Measurements from ENCODE around the gene TAF12.
A peak's percentile ranks its signal among the peaks of the same experiment; 100 is the strongest.
"Not testable (repeated sequence)": the region's sequence is repeated elsewhere in the genome, so short reads cannot be mapped to it uniquely, and the experiment has no call there.

TAF12 gene

DNA sequence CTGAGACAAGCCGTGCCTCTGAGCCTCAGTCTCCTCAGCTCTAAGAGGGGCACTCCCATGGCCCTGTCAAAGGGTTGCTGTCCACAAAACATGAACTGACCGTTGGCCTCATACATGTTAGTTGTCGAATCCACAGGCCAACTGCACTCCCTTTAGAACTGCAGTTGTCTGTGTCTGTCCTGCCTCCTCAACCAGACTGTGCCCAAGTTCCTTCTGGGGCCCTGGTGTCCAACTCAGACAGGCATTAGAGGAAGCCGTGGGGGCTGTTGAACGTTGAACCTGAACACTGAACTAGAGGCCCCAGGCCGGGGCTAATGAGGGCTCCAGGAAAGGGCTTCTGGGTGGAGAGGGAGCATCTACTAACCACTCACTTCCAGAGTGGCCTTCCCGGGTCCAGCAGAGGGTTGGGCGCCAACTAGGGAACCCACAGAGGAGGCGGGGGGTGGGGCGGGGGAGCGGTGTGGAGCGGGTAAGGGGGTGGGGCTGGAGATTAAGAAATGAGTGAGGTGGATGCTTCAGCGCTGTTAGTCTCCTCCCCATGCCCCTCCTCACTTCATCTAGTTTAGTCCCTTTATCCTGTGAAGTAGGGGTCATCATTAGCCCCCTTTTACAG is 51.1 kb downstream of the TAF12 start, which contains the start of gene RAB42:
Gene RAB42 (plus strand): TSS at position 558 of the 613 bp plus-strand sequence. CDS start 247 bp downstream, outside the sequence.
- ATAC-seq (replicated peaks; ENCODE audit: extremely low read depth, poor library complexity, severe bottlenecking) (peak; percentile 54), DNase-seq (ENCODE audit: low spot score in 2 of 2) (no peak)
- Mint-ChIP-seq H3K4me3 (peak within 1 kb of the TSS; percentile 75), H3K36me3 (ENCODE audit: insufficient read depth) (no peaks in the 10 kb centered on the region), H3K4me1 (peaks cover 8% of the 10 kb centered on the region), H3K9me3 (no peaks in the 10 kb centered on the region), H3K27me3 (peaks cover 16% of the 10 kb centered on the region), H3K27ac (ENCODE audit: low read depth) (no peak within 1 kb of the TSS)

DNA sequence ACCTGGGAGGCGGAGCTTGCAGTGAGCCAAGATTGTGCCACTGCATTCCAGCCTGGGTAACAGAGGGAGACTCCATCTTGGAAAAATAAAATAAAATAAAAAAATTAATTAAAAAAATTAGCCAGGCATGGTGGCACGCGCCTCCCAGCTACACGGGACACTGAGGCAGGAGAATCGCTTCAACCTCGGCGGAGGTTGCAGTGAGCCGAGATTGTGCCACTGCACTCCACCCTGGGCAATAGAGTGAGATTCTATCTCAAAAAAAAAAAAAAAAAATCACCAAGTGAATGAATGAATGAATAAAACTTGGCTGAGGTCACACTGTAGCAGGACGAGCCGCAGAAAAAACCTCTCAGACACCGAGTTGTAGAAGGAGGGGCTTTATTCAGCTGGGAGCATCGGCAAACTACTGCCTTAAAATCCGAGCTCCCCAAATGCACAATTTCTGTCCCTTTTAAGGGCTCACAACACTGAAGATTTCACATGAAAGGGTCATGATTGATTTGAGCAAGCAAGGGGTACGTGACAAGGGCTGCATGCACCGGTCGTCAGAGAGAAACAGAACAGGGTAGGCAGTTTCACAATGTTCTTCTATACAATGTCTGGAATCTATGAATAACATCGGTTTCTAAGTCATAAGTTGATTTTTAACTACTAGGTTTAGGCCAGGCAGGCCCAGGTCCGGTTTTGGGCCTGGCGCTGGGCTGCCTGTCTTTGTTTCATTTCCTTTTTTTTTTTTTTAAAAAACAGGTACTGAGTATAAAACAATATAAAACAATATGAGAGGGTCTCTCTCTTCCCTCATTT is 56.1 kb downstream of the TAF12 start:
- not testable (repeated sequence) for ATAC-seq (replicated peaks; ENCODE audit: extremely low read depth, poor library complexity, severe bottlenecking); H3K4me3 Mint-ChIP-seq; H3K27ac Mint-ChIP-seq (ENCODE audit: low read depth); H3K9me3 Mint-ChIP-seq; H3K36me3 Mint-ChIP-seq (ENCODE audit: insufficient read depth); DNase-seq (ENCODE audit: low spot score in 2 of 2); H3K27me3 Mint-ChIP-seq
- H3K4me1 Mint-ChIP-seq, result peaks cover 16% of the 10 kb centered on the region

DNA sequence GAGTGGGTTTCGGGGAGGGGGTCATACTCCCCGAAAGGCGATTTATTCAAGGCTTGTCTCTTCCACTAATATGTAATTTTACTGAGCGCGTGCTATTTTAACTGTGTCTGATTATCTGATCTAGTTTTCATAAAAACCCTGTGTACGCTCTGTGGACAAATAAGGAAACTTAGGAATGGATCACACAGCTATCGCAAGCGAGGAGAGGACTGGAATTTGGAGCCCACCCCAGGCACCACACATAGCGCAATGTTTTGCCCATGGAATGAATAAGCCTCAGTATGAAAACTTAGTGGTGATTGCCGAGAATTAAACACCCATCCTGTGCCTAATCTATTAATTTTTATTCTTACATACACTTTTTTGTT is 60.6 kb downstream of the TAF12 start:
- peak; percentile 4 for ATAC-seq (replicated peaks; ENCODE audit: extremely low read depth, poor library complexity, severe bottlenecking)
- Mint-ChIP-seq H3K36me3 (ENCODE audit: insufficient read depth) (peaks cover 51% of the 10 kb centered on the region), H3K4me1 (peaks cover 42% of the 10 kb centered on the region), H3K9me3 (no peaks in the 10 kb centered on the region), H3K27me3 (no peaks in the 10 kb centered on the region), H3K4me3 (peak overlapping the region; percentile 94), H3K27ac (ENCODE audit: low read depth) (peak overlapping the region; percentile 89)
- no peak for DNase-seq (ENCODE audit: low spot score in 2 of 2)

DNA sequence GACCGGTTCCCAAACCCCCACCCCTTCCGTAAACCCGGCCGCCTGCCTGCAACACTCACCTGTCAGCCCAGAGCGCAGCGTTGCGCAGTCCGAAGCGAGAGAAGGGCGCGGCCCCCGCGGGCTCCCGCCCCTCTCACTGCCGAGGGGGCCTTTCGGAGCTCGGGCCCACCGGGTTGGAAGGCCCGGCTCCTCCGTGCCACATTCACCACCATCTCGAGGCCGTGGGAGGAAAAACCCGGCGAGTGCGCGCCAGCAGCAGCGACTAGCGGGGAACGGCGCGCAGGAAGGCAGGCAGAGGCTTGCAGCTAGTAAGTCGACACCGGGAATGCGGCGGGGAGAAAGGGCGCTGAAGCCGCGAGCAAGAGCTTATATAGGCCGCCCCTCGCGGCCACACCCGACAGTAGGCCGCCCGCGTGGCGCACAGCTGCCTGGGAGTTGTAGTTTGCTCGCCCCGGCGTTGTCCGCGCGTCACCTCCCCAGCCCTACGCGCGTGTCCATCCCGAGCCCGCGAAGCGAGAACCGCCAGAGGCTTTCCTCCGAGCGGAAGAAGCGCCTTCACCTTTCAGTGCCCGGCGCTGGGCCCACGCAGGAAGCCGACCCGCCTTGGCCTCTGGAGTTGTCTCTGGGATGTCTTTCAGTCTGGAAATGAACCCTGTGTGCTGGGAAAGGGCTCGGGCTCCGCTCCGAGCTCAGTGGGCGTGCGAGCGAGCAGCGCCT is 61.2 kb downstream of the TAF12 start:
- H3K9me3 Mint-ChIP-seq, result no peaks in the 10 kb centered on the region
- DNase-seq (ENCODE audit: low spot score in 2 of 2), result peak; percentile 87 to 89
- peak overlapping the region; percentile 89 for H3K27ac Mint-ChIP-seq (ENCODE audit: low read depth)
- ATAC-seq (replicated peaks; ENCODE audit: extremely low read depth, poor library complexity, severe bottlenecking), result peak; percentile 86
- peaks cover 42% of the 10 kb centered on the region for H3K4me1 Mint-ChIP-seq
- peaks cover 52% of the 10 kb centered on the region for H3K36me3 Mint-ChIP-seq (ENCODE audit: insufficient read depth)
- no peaks in the 10 kb centered on the region for H3K27me3 Mint-ChIP-seq
- peak overlapping the region; percentile 94 for H3K4me3 Mint-ChIP-seq

DNA sequence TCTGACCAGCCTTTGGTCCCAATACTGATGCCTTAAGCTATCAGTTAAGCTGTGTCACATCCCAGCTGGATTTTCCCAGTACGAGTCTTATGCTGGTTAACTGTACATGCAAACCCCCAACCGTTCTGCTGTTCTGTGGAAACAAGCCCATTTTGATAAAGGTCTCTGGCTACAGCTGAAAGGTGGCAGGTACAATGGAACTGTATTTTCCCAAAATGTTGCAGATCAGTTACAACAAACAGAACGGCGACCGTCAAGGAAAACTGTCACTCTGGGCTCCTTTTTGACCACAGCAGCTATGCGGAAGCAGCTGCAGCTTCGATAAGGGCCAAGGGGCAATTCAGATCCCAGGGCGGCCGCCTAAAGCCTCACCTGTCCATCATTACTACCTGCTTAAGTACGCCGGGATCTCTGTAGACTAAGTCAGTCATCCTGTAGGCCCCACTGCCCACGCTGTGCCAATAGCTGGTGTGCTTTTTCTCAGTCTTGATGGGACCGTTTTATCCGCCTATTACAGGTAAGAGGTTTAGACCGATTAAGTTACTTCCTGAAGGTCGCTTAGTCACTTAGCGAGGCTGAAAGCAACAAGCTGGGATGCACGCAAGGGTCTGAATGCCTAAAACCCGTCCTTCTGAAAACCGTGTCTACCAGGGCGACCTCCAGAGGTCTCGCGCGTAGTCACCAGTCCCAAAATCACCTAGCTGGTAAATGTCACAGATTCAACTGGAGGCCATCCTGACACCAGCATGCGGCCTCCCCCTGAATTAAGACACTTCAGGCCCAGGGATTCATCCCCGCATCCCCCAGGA is 61.9 kb downstream of the TAF12 start:
- Mint-ChIP-seq H3K36me3 (ENCODE audit: insufficient read depth) (peaks cover 58% of the 10 kb centered on the region), H3K4me1 (peaks cover 42% of the 10 kb centered on the region), H3K27ac (ENCODE audit: low read depth) (peak overlapping the region; percentile 89), H3K9me3 (no peaks in the 10 kb centered on the region), H3K4me3 (peak overlapping the region; percentile 94), H3K27me3 (no peaks in the 10 kb centered on the region)
- DNase-seq (ENCODE audit: low spot score in 2 of 2), result peak; percentile 34 to 52
- peak; percentile 66 for ATAC-seq (replicated peaks; ENCODE audit: extremely low read depth, poor library complexity, severe bottlenecking)

DNA sequence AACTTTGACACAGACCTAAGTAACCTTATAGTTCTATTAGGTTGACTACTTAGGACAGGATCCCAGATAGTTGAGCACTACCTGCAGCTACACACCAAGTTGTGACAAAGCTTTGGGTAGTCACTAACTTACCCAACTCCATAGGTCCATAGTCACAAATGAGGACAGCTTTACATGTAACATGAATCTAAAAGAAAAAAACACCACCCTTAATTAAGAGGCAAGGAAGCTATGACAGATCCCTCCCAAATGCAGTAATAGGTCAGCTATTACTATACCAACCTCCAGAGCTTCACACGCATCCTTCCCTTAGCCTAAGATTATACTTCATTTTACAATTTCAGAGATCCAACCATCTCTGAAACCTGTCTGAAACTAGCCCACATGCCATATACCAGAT is 63.5 kb downstream of the TAF12 start:
- H3K27ac Mint-ChIP-seq (ENCODE audit: low read depth), result peak overlapping the region; percentile 89
- H3K9me3 Mint-ChIP-seq, result no peaks in the 10 kb centered on the region
- DNase-seq (ENCODE audit: low spot score in 2 of 2) (no peak), ATAC-seq (replicated peaks; ENCODE audit: extremely low read depth, poor library complexity, severe bottlenecking) (no peak)
- H3K4me3 Mint-ChIP-seq, result peak overlapping the region; percentile 94
- peaks cover 42% of the 10 kb centered on the region for H3K4me1 Mint-ChIP-seq
- peaks cover 69% of the 10 kb centered on the region for H3K36me3 Mint-ChIP-seq (ENCODE audit: insufficient read depth)
- H3K27me3 Mint-ChIP-seq, result no peaks in the 10 kb centered on the region

DNA sequence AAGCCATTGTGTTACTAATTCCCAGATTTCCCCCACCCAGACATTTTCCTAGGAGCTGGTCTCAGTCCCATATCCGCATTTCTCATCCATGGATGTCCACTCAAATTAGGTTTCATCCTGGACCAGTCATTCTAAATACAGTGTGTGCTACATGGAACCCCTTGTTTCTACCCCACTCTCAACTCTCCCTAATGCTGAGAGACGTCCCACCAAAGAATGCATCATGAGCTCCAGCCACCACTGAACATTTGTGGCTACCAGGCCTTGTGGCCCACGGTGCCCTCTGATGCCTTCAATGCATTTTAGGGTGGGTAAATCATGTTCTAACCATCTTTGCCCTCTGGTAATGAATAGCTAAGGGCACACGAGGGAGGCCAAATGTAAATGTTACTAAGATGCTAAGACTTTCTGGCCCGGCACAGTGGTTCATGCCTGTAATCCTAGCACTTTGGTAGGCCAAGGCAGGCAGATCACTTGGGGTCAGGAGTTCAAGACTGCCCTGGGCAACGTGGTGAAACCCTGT is 64.1 kb downstream of the TAF12 start:
- Mint-ChIP-seq H3K36me3 (ENCODE audit: insufficient read depth) (peaks cover 73% of the 10 kb centered on the region), H3K27ac (ENCODE audit: low read depth) (no peak overlapping the region), H3K4me3 (peak overlapping the region; percentile 94), H3K9me3 (no peaks in the 10 kb centered on the region), H3K27me3 (no peaks in the 10 kb centered on the region), H3K4me1 (peaks cover 42% of the 10 kb centered on the region)
- no peak for ATAC-seq (replicated peaks; ENCODE audit: extremely low read depth, poor library complexity, severe bottlenecking)
- DNase-seq (ENCODE audit: low spot score in 2 of 2), result no peak

DNA sequence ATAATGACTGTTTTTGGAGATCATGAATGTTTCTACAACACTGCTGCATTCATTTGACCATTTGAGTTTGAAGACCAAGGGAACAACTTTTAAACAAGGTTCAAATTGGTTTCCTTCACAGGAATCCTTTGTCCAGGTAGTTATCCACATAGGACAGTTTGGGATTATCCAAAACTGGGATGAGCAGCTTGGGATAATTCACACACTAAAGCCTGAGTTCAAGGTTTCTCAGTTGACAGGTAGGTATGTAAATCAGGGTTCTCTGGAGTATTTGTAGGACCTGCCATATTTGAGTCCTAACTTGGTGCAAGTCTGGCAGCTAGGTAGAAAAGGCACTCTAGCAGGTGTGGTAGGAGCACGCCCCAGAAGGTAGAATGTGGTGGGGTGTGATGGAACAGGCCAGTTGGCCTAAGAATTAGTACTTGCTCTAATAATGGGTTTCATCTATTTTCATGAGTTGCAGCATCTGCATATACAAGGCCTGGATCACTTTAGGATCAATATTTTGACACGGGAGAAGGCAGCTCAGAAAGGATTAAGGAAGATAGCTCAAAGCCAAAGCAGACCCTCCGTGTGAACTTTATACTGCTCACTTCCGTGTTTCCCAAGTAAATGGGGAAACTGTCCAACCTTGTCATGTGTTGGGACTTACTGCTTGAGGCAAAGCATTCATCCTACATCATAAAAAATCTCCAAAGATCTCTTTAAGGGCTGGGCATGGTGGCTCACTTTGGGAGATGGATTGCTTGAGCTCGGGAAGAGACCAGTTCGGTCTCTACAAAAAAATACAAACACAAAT is 64.9 kb downstream of the TAF12 start:
- Mint-ChIP-seq H3K27me3 (no peaks in the 10 kb centered on the region), H3K4me3 (no peak overlapping the region), H3K27ac (ENCODE audit: low read depth) (peak overlapping the region; percentile 64), H3K9me3 (no peaks in the 10 kb centered on the region), H3K4me1 (peaks cover 38% of the 10 kb centered on the region), H3K36me3 (ENCODE audit: insufficient read depth) (peaks cover 78% of the 10 kb centered on the region)
- no peak for ATAC-seq (replicated peaks; ENCODE audit: extremely low read depth, poor library complexity, severe bottlenecking)
- DNase-seq (ENCODE audit: low spot score in 2 of 2), result no peak

DNA sequence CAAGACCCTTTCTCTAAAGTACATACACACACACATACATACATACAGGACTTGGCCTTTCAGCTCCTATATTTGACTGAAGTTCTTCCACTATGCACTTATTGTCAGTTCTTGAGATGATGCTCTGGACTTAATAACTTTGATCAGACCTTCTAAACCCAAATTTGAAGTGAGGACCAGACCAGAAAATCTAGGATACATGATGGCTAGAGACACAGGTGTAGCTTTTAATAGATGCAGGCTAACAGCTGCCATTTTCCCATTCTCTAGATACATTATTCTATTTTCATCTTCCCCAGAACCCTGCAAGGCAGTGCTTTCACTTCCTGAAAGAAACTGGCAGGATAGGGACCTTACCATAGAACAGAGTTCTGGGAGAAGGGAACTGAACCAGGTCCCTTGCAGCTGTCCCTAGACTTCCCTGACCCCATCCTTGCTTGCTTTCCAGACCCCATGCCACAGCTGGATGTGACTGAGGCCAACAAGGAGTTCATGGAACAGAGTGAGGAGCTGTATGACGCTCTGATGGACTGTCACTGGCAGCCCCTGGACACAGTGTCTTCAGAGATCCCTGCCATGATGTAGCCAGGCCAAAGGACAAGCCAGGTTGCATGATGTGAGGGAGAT is 65.7 kb downstream of the TAF12 start:
- H3K4me1 Mint-ChIP-seq, result peaks cover 32% of the 10 kb centered on the region
- no peaks in the 10 kb centered on the region for H3K9me3 Mint-ChIP-seq
- H3K27ac Mint-ChIP-seq (ENCODE audit: low read depth), result no peak overlapping the region
- H3K27me3 Mint-ChIP-seq, result no peaks in the 10 kb centered on the region
- no peak overlapping the region for H3K4me3 Mint-ChIP-seq
- no peak for DNase-seq (ENCODE audit: low spot score in 2 of 2)
- peaks cover 81% of the 10 kb centered on the region for H3K36me3 Mint-ChIP-seq (ENCODE audit: insufficient read depth)
- ATAC-seq (replicated peaks; ENCODE audit: extremely low read depth, poor library complexity, severe bottlenecking), result no peak

DNA sequence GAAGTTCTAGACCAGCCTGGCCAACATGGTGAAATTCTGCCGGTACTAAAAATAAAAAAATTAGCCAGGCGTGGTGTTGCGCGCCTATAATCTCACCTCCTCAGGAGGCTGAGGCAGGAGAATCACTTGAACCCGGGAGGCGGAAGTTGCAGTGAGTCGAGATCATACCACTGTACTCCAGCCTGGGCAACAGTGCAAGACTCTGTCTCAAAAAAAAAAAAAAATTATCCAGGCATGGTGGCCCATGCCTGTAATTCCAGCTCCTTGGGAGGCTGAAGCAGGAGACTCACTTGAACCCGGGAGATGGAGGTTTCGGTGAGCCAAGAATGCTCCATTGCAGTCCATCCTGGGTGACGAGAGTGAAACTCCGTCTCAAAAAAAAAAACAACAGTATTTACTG is 69.3 kb downstream of the TAF12 start:
- Mint-ChIP-seq H3K4me1 (peaks cover 8% of the 10 kb centered on the region), H3K36me3 (ENCODE audit: insufficient read depth) (peaks cover 71% of the 10 kb centered on the region), H3K4me3 (no peak overlapping the region), H3K9me3 (no peaks in the 10 kb centered on the region), H3K27me3 (no peaks in the 10 kb centered on the region), H3K27ac (ENCODE audit: low read depth) (no peak overlapping the region)
- DNase-seq (ENCODE audit: low spot score in 2 of 2) (no peak), ATAC-seq (replicated peaks; ENCODE audit: extremely low read depth, poor library complexity, severe bottlenecking) (no peak)

DNA sequence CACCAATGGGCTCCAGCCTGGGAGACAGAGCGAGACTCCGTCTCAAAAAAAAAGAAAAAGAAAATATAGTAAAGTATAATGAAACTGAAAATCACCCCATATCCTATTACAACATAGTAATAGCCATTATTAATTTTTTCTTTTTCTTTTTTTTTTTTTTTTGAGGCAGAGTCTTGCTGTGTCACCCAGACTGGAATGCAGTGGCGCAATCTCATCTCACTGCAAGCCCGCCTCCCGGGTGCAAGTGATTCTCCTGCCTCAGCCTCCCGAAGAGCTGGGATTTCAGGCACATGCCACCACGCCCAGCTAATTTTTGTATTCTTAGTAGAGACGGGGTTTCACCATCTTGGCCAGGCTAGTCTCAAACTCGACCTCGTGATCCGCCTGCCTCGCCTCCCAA is 70.0 kb downstream of the TAF12 start:
- DNase-seq (ENCODE audit: low spot score in 2 of 2); H3K9me3 Mint-ChIP-seq; H3K4me1 Mint-ChIP-seq; ATAC-seq (replicated peaks; ENCODE audit: extremely low read depth, poor library complexity, severe bottlenecking); H3K27ac Mint-ChIP-seq (ENCODE audit: low read depth); H3K27me3 Mint-ChIP-seq; H3K4me3 Mint-ChIP-seq: not testable (repeated sequence)
- H3K36me3 Mint-ChIP-seq (ENCODE audit: insufficient read depth), result peaks cover 72% of the 10 kb centered on the region
